ENCODE data around the gene CDRT4.
"Not testable (repeated sequence)": the region's sequence is repeated elsewhere in the genome, so short reads cannot be mapped to it uniquely, and the experiment has no call there.

CDRT4 gene

DNA sequence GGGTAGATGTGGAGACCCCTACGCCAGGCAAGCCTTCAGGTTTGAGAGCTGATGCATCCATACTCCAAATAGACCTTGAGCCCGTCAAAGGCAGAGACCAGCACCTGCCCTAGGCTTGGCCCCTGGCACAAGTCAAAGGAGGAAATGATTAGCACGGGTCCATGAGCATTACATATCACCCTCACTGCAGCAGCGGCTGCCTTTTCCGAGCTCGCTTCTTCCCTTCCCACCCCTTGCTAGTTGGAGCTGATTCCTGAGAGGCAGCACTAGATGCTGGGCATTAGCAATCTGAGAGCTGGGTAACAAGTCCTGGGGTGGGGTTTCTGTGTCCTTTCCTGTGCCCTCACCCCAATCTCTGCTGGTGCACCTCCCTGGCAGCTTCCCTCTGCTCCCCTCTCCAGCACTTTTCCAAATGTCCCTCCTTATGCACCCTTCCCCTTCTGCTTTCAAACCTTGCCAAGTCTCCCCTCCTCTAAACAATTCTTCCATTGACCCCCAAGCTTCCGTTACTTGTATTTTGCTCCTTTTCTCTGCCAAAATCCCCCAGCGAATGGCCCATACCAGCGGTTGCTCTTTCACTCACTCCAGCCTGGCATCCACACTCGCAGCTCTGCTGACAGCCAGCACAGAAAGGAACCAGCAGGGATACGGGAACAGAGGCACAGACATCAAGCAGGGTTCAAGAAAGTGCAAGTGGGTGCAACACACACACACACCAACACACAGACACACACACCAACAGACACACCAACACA, 3.0 kb downstream of the CDRT4 start:
- DNase-seq (ENCODE audit: low read depth) = no peak
- no peak overlapping the region for H3K4me3 ChIP-seq (ENCODE audit: low read depth, low read length)

DNA sequence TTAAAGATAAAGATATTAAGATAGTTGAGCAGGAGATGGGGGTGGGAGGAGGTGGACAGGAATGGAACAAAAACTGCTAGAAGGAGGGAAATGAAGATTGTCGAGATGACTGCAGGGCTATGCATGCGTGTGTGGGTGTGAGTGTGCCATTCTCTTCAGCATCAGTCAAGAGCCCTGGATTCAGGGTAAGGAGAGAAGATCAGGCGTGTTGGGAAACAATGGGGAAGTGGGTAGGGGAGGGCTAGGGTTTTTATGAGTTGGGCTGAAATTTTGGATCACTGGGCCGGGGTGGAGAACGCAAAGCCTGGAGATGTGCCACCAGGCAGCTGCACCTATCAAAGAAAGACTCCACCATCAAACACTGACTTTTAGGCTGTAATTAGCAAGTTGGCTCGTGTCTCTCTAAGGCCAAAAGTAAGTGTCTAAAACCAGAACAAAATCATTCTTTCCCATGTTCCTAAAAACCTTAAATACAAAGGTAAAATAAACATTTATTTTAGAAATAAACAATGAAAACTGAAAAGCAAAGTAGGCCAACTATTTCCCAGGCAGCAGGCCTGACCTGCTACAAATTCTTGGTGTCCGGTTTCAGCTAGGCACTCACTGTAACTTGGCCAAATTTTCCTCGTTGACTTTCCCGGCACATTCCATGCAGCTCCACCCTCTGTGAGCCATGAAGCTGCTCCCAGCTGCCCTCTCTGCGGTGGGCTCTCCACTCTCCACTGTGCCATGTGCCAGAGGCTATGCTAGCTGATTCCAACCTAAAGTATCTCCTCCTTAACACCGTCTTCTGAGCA, 4.2 kb downstream of the CDRT4 start:
- peak; percentile 52 for DNase-seq (ENCODE audit: low read depth)
- no peak overlapping the region for H3K4me3 ChIP-seq (ENCODE audit: low read depth, low read length)

DNA sequence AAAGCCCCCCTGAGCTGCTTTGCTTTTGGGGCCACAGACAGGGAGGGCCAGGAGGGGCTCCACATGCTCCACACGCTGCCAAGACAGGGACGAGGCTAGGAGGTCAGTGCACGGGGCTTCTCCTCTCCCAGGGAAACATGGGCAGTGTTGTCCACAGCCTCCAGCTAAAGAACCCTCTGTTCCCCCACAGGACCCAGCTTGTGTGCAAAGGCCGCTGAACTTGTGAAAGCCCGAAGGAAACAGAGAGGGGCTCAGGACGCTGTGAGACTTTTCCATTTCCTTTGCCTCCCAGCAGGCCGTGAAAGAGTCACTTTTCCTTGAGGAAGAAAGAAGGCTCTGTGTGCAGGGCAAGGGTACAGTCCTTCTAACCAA, 9.7 kb downstream of the CDRT4 start:
- no peak for DNase-seq (ENCODE audit: low read depth)
- no peak overlapping the region for H3K4me3 ChIP-seq (ENCODE audit: low read depth, low read length)

DNA sequence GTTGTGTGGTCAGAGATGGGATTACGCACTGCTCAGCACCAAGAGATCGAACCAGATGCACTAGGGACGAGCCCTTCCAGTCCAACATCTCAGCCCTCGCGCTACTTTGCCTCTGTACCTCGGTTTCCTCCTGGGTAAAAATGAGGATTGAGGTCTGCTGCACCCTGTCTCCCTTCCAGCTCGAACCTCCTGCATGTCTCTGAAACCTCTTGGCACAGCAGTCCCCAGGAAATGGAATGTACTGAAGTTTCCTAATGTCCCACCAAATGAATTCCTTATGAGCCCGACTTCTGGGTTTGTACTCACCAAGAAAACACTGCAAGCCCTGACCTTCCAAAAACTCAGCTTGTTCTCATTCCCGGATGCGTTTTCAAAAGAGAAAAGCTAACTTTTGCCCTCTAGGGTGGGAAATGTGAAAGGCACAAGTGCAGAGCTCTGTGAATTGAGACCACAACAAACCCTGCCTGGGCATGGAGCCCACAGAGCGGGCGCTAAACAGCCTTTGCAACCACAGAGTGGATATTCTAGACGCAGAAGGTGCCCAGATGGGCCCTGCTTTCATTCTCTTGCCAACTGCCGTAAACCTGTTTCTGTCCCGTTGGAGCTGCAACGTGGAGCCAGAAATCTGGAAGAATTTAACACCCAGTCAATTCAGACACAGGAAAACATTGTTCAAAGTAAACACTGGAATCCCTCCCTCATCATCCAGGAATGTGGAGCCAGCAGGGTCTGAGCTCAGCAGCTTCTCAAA, 10.3 kb downstream of the CDRT4 start:
- H3K4me3 ChIP-seq (ENCODE audit: low read depth, low read length) = no peak overlapping the region

DNA sequence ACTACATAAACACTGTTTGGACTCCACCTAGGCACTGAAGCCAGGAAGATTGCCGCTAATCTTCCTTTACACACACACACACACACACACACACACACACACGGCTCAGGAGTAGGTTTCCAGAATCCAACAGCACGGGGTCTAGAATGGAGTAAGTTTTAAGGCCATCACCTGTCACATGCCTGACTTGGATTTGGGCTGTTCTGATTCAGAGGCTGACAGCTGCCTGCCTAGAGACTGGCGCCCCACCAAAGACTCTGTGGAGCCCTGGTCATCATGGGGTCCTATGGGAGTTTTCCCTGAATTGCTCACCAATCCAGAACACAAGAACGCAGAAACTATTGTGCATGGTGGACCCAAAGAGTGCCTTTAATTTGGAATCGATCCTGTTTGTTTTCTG, 10.9 kb downstream of the CDRT4 start:
- no peak for DNase-seq (ENCODE audit: low read depth)
- H3K4me3 ChIP-seq (ENCODE audit: low read depth, low read length) = no peak overlapping the region

More for the DNA sequence above, 10.3 kb downstream of the CDRT4 start:
- peak; percentile 81 for DNase-seq (ENCODE audit: low read depth)

DNA sequence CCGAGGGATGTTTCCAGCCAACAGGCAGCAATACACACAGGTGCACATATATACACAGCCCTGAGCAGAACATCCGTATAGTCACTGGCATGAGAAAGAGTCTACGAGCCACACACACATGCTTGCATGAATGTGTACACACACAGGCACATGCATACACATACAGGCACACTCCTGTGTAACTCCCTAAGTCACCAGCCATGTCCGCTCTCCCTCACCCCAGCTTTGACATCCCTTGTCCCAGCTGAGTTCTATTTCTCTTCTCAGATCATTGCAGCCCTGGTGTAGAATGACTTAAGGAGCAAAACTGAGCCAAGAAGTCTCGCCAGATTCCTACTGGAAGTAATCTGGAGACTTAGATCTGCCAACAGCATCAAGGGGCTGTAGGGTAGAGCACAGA, 13.1 kb downstream of the CDRT4 start:
- no peak overlapping the region for H3K4me3 ChIP-seq (ENCODE audit: low read depth, low read length)
- DNase-seq (ENCODE audit: low read depth) = no peak

DNA sequence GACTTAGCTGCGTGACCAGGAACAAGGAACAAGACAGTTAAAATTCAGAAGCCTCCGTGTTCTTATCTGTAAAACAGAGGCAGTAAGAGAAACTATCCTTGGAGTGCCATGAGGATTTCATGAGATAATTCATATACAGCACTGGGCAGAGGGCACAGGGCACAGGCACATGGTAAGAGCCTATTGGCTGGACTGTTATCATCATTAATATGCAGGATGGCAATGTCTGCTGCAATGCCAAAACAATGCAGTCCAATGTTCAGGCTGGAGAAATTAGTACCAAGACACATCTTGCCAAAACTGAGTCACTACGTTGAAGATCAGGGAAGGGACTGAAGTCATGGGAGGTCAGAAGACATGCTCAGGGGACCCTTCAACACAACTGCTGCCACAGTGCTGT, 13.6 kb downstream of the CDRT4 start:
- H3K4me3 ChIP-seq (ENCODE audit: low read depth, low read length) = no peak overlapping the region
- no peak for DNase-seq (ENCODE audit: low read depth)

DNA sequence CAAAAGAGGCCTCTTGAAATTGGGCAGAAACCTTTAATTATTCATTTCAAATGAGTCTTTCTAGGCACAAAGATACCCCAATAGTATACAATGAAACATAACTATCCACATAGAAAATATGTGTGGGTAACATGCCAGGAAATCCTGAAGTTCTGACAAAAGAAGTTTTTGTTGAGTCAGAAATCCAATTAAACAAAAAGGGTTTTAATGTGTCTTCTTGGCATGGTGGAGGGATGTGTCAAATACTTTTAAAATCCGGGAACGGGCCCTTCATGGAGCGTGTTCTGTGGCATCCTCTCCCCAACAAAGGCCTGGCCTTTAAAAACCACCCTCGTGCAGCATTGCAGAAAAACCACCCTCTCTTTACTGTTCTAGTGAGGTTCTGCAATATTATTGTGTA, 14.2 kb downstream of the CDRT4 start:
- DNase-seq (ENCODE audit: low read depth) = no peak
- no peak overlapping the region for H3K4me3 ChIP-seq (ENCODE audit: low read depth, low read length)

DNA sequence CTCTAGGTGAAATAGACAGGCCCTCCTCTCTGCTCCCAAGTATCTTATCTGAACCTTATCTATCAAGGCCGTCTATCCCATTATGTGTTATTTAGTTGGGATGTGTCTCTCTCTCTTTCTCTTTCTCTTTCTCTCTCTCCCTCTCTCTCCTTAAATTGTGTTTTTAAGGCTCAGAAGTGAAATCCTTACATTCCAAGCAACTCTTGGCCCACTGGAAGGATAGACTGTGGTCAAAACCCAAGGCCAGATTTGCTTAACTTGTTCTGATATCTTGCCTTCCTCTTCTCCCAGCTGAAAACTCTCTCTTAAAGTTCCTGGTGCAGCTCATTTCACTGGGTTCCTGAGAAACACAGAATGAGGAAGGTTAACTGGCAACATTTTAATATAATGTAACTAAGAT, 14.7 kb downstream of the CDRT4 start:
- no peak for DNase-seq (ENCODE audit: low read depth)
- H3K4me3 ChIP-seq (ENCODE audit: low read depth, low read length) = no peak overlapping the region

DNA sequence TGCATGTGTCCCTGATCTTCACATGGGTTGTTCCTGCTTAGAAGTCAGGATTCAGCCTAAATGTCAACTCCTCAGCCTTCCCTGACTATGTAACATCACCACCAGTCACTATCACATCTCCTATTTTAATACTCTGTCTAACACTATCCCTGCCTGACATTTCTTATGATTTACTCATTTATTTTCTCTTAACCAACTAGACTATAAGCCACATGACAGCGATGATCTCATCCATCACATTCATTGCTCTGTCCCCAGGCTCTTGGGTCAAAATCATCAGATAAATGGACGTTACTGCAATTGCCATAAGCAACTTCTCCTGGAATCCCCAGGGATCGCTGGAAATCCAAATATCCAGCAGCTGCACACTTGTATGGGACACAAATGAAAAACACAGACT, 15.7 kb downstream of the CDRT4 start:
- no peak overlapping the region for H3K4me3 ChIP-seq (ENCODE audit: low read depth, low read length)
- DNase-seq (ENCODE audit: low read depth) = no peak

DNA sequence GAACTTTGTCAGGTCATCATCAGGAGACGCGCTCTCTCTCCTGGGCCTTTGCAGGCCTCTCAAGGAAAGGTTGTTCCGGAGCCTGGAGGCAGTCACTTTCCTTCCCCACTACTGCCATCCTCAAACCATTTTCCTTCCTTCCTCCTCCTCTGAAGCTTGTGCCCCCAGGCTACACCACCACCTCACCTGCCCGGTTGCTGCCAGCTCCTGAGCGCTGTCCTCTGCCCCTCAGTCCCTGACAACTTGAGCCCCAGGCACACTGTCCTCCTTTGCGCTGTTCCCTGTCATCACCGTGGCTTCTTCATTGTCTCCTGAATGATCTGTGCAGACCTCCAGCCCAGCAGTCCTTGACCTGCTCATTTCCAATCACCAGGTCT, 18.9 kb downstream of the CDRT4 start:
- no peak for DNase-seq (ENCODE audit: low read depth)
- H3K4me3 ChIP-seq (ENCODE audit: low read depth, low read length) = no peak overlapping the region

DNA sequence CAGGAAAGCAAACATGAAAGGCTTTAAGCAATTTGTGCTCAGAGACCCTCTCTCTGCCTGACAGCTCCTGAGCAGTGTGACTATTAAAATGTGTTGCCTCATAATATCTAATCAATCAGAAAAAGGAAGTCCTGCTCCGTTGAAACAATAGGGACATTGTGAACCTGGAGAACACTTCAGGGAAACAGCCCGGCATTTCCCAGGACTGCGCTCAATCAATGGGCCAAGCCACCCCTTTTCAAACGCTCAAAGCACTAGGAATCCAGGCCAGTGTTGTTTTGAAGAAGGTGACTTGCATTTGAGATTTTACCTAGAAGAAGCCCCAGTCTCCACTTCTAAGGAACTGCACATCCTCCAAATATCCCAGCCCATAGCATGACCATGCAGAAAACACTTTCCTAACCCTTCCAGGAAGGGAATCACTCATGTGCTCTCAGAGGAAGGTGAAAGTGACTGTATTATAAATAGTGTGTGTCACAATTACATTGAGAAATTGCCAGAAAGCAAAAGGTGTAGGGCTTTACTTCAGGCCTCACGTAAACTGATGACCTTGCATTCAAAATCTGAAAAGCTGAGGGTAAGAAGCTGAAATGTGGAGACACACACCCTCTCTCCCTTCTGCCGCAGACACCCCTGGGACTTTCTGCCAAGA, 19.4 kb downstream of the CDRT4 start:
- DNase-seq (ENCODE audit: low read depth) = no peak
- H3K4me3 ChIP-seq (ENCODE audit: low read depth, low read length) = no peak overlapping the region

DNA sequence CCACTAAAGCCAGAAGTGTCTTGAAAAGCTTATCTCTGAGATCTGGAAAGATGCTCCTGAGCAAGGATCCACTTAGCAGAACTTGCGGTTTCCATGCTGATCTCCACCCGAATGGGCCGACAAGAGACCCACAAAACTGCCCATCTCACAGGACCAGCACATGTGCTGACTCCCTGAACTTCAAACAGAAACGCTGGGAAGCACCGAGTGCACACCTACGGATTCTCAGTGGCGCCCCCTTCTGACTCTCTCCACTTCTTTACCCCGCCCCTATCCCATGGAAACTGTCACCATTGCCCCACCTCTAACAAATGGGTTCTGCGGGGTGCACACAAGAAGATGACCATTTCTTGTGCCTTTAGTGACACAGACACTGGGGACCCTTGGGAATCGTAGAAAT, 21.4 kb downstream of the CDRT4 start:
- H3K4me3 ChIP-seq (ENCODE audit: low read depth, low read length) = no peak overlapping the region
- no peak for DNase-seq (ENCODE audit: low read depth)

DNA sequence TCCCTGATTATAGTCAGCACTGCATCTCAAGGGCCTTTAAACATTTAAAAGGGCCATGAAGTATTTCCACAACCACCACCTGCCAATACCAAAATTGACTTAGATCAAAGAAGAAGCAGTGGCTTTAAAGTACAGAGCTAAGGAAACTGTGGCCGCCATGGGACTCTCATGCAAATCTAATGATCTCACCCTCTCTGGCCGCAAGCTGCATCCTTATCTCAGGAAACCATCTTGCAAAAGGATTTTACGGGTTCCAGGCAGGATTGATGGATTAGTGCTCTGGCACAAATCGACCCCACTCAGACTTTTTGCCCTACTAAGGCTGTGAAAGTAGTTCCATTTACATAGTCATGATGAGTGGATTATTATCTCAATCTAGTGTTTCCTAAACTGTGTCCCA, 22.6 kb downstream of the CDRT4 start:
- no peak for DNase-seq (ENCODE audit: low read depth)
- H3K4me3 ChIP-seq (ENCODE audit: low read depth, low read length) = no peak overlapping the region

DNA sequence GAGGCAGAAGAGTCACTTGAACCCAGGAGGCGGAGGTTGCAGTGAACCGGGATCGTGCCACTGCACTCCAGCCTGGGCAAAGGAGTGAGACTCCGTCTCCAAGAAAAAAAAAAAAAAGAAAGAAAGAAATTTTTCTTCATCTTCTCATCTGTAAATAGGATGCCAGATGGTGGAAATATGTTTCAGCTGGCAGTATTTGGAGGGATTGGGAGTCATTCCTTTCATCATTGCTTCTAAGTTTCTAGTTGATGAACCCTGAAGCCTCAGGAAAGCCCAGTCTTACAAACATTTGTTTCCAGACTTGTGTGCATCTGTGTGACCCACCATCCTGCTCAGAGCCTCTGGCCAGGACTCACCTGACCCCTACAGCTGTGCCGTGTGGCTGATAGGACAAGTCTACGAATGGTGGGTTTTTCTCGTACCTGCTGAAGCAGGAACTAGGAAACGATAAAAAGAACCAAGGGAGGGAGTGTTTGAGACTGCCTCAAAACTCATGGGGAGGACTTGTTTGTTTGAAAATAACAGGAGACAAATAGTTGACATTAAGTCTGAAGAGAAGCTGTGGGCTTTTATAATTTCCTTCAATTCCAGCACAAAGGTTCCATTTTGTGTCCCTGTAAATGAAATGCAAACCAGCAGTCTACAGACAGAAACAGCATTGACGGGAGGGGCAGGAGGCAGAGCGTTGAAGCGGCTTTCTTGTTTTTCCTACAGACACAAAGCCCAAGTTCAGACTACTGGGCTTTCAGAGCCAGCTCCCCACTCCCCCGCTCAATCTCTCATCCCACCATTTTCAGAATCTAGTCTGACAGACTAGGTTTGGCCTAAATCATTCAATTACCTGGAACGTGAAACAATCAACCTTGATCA, 24.9 kb downstream of the CDRT4 start:
- DNase-seq (ENCODE audit: low read depth) = no peak
- no peak overlapping the region for H3K4me3 ChIP-seq (ENCODE audit: low read depth, low read length)

DNA sequence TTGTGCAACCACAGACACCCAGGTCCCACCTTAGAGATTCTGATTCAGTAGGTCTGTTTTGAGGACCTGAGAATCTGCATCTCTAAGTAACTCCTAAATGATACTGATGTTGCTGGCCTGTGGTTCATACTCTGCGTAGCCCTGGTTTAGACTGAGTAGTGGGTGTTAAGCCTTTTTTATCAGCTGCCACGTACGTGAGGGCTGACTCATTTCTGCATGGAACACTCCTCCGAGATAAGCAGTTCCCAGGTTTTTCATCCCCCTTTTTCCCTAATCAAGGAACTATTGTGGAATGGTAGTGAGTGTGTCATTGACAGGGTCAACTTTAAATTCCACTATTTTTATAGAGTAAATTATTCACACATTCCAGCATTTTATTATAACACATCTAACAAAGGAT, 26.1 kb downstream of the CDRT4 start:
- DNase-seq (ENCODE audit: low read depth) = no peak

DNA sequence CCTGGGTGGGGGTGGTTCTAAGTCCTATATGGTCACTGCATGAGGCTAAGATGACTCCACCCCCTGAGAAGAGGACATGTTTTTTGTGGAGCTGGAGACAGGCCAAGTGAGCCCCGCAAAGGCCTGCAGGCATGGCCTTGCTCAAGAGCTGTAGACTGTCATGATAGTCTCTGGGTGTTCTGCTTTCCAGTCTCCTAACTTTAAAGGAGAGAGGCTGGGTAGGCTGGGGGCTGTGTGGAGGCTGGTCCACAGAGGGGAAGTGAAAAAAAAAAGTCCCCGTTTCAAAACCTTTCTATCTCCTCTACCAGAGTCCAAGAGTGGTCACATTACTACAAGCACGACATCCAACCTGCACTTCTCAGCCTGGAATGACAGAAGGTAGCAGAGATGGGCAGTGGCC, 27.1 kb downstream of the CDRT4 start:
- DNase-seq (ENCODE audit: low read depth) = no peak
- H3K4me3 ChIP-seq (ENCODE audit: low read depth, low read length) = no peak overlapping the region

More for the DNA sequence above, 26.1 kb downstream of the CDRT4 start:
- no peak overlapping the region for H3K4me3 ChIP-seq (ENCODE audit: low read depth, low read length)

DNA sequence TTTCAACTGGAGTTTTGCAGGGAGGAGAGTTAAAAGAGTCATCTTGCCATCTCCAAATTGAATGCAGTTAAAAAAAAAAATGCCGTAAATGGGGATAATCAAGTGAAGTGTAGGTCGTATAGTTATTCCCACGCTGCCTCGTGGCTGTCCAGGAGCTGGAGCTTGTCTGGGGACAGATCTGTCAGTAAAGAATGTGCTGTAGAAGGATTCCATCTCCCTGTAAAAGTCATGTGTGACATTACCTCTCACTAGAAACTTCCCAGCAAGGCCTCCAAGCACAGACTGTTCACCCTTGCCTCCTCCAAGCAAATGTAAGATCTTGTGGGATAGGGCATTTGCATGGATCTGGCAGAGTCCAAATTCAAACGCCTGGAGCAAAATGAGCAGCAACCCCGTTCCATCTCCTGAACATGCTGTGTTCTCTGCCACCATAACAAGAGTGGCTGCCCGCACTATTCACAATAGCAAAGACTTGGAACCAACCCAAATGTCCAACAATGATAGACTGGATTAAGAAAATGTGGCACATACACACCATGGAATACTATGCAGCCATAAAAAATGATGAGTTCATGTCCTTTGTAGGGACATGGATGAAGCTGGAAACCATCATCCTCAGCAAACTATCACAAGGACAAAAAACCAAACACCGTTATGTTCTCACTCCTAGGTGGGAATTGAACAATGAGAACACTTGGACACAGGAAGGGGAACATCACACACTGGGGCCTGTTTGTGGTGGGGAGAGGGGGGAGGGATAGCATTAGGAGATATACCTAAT, 28.0 kb downstream of the CDRT4 start:
- DNase-seq (ENCODE audit: low read depth); H3K4me3 ChIP-seq (ENCODE audit: low read depth, low read length): not testable (repeated sequence)

All from skeletal muscle cell (primary cell).